A549 (cell line): ENCODE data around the gene GOLGA7B.

ENCODE experiments used
- CHD2 ChIP-seq: fragments of 150-350 bp; IDR thresholded peaks from 2 replicates; pipeline ENCODE4 v1.6.1; 2014; ENCODE audit warnings: low read length; ENCODE audit not compliant: partially characterized antibody
- EP300 ChIP-seq, 2 experiments: fragments of >200 bp; sonication (Bioruptor Twin); formaldehyde crosslinking; IDR thresholded peaks; 2 replicates in 1 of 2; 3 replicates in 1 of 2; pipeline ENCODE4 v1.6.1; 2016 to 2017
- ESRRA ChIP-seq: fragments of 150-350 bp; IDR thresholded peaks from 2 replicates; pipeline ENCODE4 v1.6.1; 2014; ENCODE audit warnings: mild to moderate bottlenecking, low read length, borderline replicate concordance
- JUN ChIP-seq, 2 experiments: fragments of >200 bp; sonication (Bioruptor Twin); formaldehyde crosslinking; IDR thresholded peaks; 2 replicates in 1 of 2; 3 replicates in 1 of 2; pipeline ENCODE4 v1.6.1; 2016 to 2017
- MAFK ChIP-seq: fragments of 450-650 bp; IDR thresholded peaks from 2 replicates; pipeline ENCODE4 v1.6.1; 2014; ENCODE audit not compliant: partially characterized antibody
- MAZ ChIP-seq: fragments of 150-350 bp; IDR thresholded peaks from 2 replicates; pipeline ENCODE4 v1.6.1; 2014; ENCODE audit warnings: antibody characterized with exemption, low read depth, low read length, borderline replicate concordance
- MYC ChIP-seq: IDR thresholded peaks from 2 replicates; pipeline ENCODE4 v1.6.1; 2012; ENCODE audit warnings: mild to moderate bottlenecking, inconsistent platforms, low read length, improper control_type of control experiment, borderline replicate concordance
- POLR2A ChIP-seq: IDR thresholded peaks from 2 replicates; pipeline ENCODE4 v1.6.1; 2012; ENCODE audit warnings: mild to moderate bottlenecking, low read length
- TF ChIP-seq, protein P1 (sequence below): fragments of >200 bp; sonication (Bioruptor Twin); formaldehyde crosslinking; IDR thresholded peaks from 3 replicates; pipeline ENCODE4 v1.5.1; 2016
- TF ChIP-seq, protein P2 (sequence below): IDR thresholded peaks from 2 replicates; pipeline ENCODE4 v1.6.1; 2012
- TF ChIP-seq, protein P3 (sequence below): fragments of 250-450 bp; sonication (Bioruptor Pico); IDR thresholded peaks from 2 replicates; pipeline ENCODE4 v1.5.0; 2021; ENCODE audit warnings: mild to moderate bottlenecking, moderate library complexity, borderline replicate concordance

DNA sequence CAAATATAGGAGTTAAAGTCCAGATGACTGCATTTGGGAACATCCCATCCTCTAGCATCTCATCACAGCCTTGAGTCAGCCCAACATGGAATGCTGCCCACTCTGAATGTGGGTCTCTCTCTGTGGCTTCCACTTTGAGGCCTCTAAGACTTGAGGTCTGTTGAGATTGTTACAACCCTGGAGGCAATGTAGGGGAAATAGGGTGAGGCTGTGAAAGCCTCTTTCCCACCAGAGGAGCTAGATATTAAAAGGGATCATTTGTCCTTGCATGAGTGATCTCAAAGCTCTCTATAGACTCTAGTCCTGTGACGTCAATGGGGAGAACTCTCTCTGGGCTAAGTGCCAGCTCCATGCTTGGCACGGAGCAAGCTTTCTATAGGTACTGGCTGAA lies 6.4 kb upstream of the GOLGA7B start:
- TF ChIP-seq ESRRA (no peak), CHD2 (no peak), MYC (no peak), EP300 (IDR thresholded peaks at IDR 0.05) (no peak), POLR2A (no peak), JUN (IDR thresholded peaks at IDR 0.05) (no peak), MAZ (no peak), MAFK (no peak)
- TF ChIP-seq, protein P1, sequence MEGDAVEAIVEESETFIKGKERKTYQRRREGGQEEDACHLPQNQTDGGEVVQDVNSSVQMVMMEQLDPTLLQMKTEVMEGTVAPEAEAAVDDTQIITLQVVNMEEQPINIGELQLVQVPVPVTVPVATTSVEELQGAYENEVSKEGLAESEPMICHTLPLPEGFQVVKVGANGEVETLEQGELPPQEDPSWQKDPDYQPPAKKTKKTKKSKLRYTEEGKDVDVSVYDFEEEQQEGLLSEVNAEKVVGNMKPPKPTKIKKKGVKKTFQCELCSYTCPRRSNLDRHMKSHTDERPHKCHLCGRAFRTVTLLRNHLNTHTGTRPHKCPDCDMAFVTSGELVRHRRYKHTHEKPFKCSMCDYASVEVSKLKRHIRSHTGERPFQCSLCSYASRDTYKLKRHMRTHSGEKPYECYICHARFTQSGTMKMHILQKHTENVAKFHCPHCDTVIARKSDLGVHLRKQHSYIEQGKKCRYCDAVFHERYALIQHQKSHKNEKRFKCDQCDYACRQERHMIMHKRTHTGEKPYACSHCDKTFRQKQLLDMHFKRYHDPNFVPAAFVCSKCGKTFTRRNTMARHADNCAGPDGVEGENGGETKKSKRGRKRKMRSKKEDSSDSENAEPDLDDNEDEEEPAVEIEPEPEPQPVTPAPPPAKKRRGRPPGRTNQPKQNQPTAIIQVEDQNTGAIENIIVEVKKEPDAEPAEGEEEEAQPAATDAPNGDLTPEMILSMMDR = no peak
- TF ChIP-seq, protein P2, sequence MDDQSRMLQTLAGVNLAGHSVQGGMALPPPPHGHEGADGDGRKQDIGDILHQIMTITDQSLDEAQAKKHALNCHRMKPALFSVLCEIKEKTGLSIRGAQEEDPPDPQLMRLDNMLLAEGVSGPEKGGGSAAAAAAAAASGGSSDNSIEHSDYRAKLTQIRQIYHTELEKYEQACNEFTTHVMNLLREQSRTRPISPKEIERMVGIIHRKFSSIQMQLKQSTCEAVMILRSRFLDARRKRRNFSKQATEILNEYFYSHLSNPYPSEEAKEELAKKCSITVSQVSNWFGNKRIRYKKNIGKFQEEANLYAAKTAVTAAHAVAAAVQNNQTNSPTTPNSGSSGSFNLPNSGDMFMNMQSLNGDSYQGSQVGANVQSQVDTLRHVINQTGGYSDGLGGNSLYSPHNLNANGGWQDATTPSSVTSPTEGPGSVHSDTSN = no peak
- TF ChIP-seq, protein P3, sequence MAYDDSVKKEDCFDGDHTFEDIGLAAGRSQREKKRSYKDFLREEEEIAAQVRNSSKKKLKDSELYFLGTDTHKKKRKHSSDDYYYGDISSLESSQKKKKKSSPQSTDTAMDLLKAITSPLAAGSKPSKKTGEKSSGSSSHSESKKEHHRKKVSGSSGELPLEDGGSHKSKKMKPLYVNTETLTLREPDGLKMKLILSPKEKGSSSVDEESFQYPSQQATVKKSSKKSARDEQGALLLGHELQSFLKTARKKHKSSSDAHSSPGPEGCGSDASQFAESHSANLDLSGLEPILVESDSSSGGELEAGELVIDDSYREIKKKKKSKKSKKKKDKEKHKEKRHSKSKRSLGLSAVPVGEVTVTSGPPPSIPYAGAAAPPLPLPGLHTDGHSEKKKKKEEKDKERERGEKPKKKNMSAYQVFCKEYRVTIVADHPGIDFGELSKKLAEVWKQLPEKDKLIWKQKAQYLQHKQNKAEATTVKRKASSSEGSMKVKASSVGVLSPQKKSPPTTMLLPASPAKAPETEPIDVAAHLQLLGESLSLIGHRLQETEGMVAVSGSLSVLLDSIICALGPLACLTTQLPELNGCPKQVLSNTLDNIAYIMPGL (CRISPR knock-in tag) = no peak
